MM.1S (cell line): ENCODE data around the gene PEAR1.

ENCODE experiments used
- DNase-seq: peaks from one replicate; pipeline ENCODE4 v3.0.0-alpha.2; 2015
- H2AFZ ChIP-seq: fragments of 300-600 bp; sonication (generic); 2 replicates; pipeline ENCODE4 v1.6.0; 2016; ENCODE audit warnings: antibody characterized with exemption, low read length
- H3F3A ChIP-seq: fragments of 300-600 bp; sonication (generic); 2 replicates; pipeline ENCODE4 v1.6.1; 2016; ENCODE audit warnings: mild to moderate bottlenecking, antibody characterized with exemption, low read length, moderate library complexity, mixed read lengths; ENCODE audit not compliant: insufficient read depth
- H3K27ac ChIP-seq: fragments of 300-600 bp; sonication (generic); 2 replicates; pipeline ENCODE4 v1.5.1; 2016; ENCODE audit warnings: mild to moderate bottlenecking, low read length
- H3K27me3 ChIP-seq: fragments of 300-600 bp; sonication (generic); replicated peaks from 2 replicates; pipeline ENCODE4 v1.6.0; 2016; ENCODE audit warnings: low read length; ENCODE audit not compliant: insufficient read depth
- H3K36me3 ChIP-seq: fragments of 300-600 bp; sonication (generic); replicated peaks from 2 replicates; pipeline ENCODE4 v1.6.1; 2016; ENCODE audit warnings: mild to moderate bottlenecking, low read length, mixed read lengths; ENCODE audit not compliant: insufficient read depth
- H3K4me1 ChIP-seq: fragments of 300-600 bp; sonication (generic); 2 replicates; pipeline ENCODE4 v1.6.1; 2016; ENCODE audit warnings: low read length, mixed read lengths
- H3K4me2 ChIP-seq: fragments of 300-600 bp; sonication (generic); 2 replicates; pipeline ENCODE4 v1.6.0; 2016; ENCODE audit warnings: low read depth, low read length
- H3K4me3 ChIP-seq: fragments of 300-600 bp; sonication (generic); 2 replicates; pipeline ENCODE4 v1.5.1; 2016; ENCODE audit warnings: low read length, mixed read lengths
- H3K79me2 ChIP-seq: fragments of 300-600 bp; sonication (generic); 2 replicates; pipeline ENCODE4 v1.6.1; 2016; ENCODE audit warnings: mixed run types, low read length, mixed read lengths
- H3K9ac ChIP-seq: fragments of 300-600 bp; sonication (generic); 2 replicates; pipeline ENCODE4 v1.6.1; 2016; ENCODE audit warnings: low read length, mixed read lengths
- H3K9me2 ChIP-seq: fragments of 300-600 bp; sonication (generic); replicated peaks from 2 replicates; pipeline ENCODE4 v1.6.1; 2016; ENCODE audit warnings: mild to moderate bottlenecking, low read length, mixed read lengths; ENCODE audit not compliant: insufficient read depth
- H3K9me3 ChIP-seq: fragments of 300-600 bp; sonication (generic); replicated peaks from 2 replicates; pipeline ENCODE4 v1.6.1; 2016; ENCODE audit warnings: mild to moderate bottlenecking, low read length, mixed read lengths; ENCODE audit not compliant: insufficient read depth
- H4K20me1 ChIP-seq: fragments of 300-600 bp; sonication (generic); 2 replicates; pipeline ENCODE4 v1.6.1; 2016; ENCODE audit warnings: mild to moderate bottlenecking, low read length, moderate library complexity, mixed read lengths; ENCODE audit not compliant: insufficient read depth
- CTCF ChIP-seq: fragments of 300-600 bp; sonication (generic); IDR thresholded peaks from 2 replicates; pipeline ENCODE4 v1.5.1; 2016; ENCODE audit warnings: antibody characterized with exemption, low read length, mixed read lengths
- EZH2 ChIP-seq: fragments of 300-600 bp; sonication (generic); optimal IDR thresholded peaks from 2 replicates; pipeline ENCODE3; 2017; ENCODE audit warnings: low read depth, mild to moderate bottlenecking, antibody characterized with exemption, low read length, mixed read lengths
- EZH2phosphoT487 ChIP-seq: fragments of 300-600 bp; sonication (generic); IDR thresholded peaks from 2 replicates; pipeline ENCODE4 v1.6.1; 2018; ENCODE audit warnings: antibody characterized with exemption, low read length

Gene PEAR1

GRCh38 chr1:156847591-156848460 is 45.7 kb upstream of the PEAR1 start:
- TF ChIP-seq EZH2phosphoT487 (no peak), CTCF (no peak), EZH2 (no peak)
- Histone ChIP-seq H3K36me3 (no peaks in the 10 kb centered on the region), H3K27ac (no peak overlapping the region), H3K9me2 (no peaks in the 10 kb centered on the region), H3K4me3 (no peak overlapping the region), H3F3A (no peaks in the 10 kb centered on the region), H3K9ac (no peak overlapping the region), H3K27me3 (peaks cover 56% of the 10 kb centered on the region), H4K20me1 (no peaks in the 10 kb centered on the region), H2AFZ (no peak overlapping the region), H3K9me3 (no peaks in the 10 kb centered on the region), H3K4me2 (no peak overlapping the region), H3K4me1 (no peaks in the 10 kb centered on the region), H3K79me2 (no peaks in the 10 kb centered on the region)
- DNase-seq: no peak

- Histone ChIP-seq H3F3A (no peaks in the 10 kb centered on the region), H3K4me2 (peak overlapping the region; percentile 31; the same call in 1 of the 2 replicates), H3K4me1 (no peaks in the 10 kb centered on the region), H3K9me3 (no peaks in the 10 kb centered on the region), H3K9me2 (no peaks in the 10 kb centered on the region), H2AFZ (0 out of 2 replicates have a peak overlapping the region, but pooled peaks have one; percentile 21), H3K36me3 (no peaks in the 10 kb centered on the region), H3K79me2 (no peaks in the 10 kb centered on the region), H3K4me3 (no peak overlapping the region), H4K20me1 (no peaks in the 10 kb centered on the region), H3K27me3 (peaks cover 54% of the 10 kb centered on the region), H3K9ac (no peak overlapping the region), H3K27ac (no peak overlapping the region)
- TF ChIP-seq CTCF: no peak
- no peak for TF ChIP-seq EZH2phosphoT487
- no peak for TF ChIP-seq EZH2
- DNase-seq: peak; percentile 48
These were observed 44.9 kb upstream of the PEAR1 start for GRCh38 chr1:156848461-156849150.

GRCh38 chr1:156849151-156849496 is 44.4 kb upstream of the PEAR1 start:
- H3K27me3 ChIP-seq: peaks cover 54% of the 10 kb centered on the region

More at GRCh38 chr1:156849151-156849496, 44.4 kb upstream of the PEAR1 start:
- Histone ChIP-seq H3K4me3 (no peak overlapping the region), H3K36me3 (no peaks in the 10 kb centered on the region), H3F3A (no peaks in the 10 kb centered on the region), H4K20me1 (no peaks in the 10 kb centered on the region), H3K9ac (no peak overlapping the region), H3K79me2 (no peaks in the 10 kb centered on the region), H3K4me2 (peak overlapping the region; percentile 31; the same call in 1 of the 2 replicates), H2AFZ (no peak overlapping the region), H3K9me3 (no peaks in the 10 kb centered on the region), H3K4me1 (no peaks in the 10 kb centered on the region), H3K9me2 (no peaks in the 10 kb centered on the region), H3K27ac (no peak overlapping the region)
- TF ChIP-seq CTCF: no peak
- TF ChIP-seq EZH2: no peak
- TF ChIP-seq EZH2phosphoT487: no peak
- no peak for DNase-seq
